NB4 (cell line): ENCODE data around the gene PMPCA.
A peak's percentile ranks its signal among the peaks of the same experiment; 100 is the strongest.

Source experiments
- POLR2A ChIP-seq: IDR thresholded peaks from 2 replicates; pipeline ENCODE4 v1.6.1; 2011; ENCODE audit warnings: mild to moderate bottlenecking; ENCODE audit not compliant: insufficient read length; ENCODE audit errors: extremely low read depth
- TF ChIP-seq, protein P1 (sequence below): IDR thresholded peaks from 2 replicates; pipeline ENCODE4 v1.6.1; 2011; ENCODE audit warnings: low read depth, low read length
- TF ChIP-seq, protein P2 (sequence below): IDR thresholded peaks from one replicate; pipeline ENCODE4 v1.5.1; 2012; ENCODE audit warnings: low read depth, low read length

DNA sequence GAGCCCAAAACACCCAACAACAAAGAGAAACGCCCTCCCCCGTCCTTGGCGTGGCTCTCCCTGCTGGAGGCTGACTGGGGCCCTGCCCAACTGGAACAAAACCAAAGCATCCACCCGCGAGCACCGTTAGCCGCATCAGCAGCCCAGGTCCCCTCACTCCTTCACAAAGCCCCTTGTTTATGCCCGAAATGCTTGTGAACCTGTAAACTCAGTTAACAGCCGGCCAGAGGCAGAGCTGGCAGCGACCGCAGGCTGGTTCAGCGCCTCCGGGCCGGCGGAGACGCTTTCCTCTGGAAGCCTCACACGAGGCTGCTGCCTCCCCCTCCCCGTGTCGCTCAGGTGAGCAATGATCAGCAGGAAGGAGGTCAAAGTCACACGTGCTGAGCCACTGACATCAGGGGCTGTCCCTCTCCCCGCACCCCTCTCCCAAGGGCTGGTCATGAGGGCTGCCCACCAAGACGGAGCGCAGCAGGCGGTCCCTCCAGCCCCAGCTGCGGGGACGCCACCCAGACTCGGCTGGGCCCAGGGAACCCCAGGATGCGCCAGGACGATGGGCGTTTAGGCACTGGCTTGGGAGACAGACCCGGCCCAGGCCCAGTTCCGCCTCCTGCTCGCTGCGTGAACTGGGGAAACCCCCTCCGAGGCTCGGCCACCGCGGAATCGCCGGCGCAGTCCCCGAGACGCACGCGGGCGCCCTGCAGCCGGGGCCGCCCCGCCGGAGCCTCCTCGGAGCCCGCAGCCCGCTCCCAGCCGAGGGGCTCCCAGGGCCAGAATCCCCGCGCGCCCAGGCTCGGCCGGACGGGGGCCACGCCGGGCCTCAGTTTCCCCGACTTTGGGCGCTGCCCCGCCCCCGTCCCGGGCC lies 11.1 kb upstream of the PMPCA start:
- no peak for TF ChIP-seq POLR2A
- TF ChIP-seq, protein P1, sequence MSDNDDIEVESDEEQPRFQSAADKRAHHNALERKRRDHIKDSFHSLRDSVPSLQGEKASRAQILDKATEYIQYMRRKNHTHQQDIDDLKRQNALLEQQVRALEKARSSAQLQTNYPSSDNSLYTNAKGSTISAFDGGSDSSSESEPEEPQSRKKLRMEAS, result 0 out of 2 replicates have a peak, but pooled peaks have one; percentile 12
- TF ChIP-seq, protein P2, sequence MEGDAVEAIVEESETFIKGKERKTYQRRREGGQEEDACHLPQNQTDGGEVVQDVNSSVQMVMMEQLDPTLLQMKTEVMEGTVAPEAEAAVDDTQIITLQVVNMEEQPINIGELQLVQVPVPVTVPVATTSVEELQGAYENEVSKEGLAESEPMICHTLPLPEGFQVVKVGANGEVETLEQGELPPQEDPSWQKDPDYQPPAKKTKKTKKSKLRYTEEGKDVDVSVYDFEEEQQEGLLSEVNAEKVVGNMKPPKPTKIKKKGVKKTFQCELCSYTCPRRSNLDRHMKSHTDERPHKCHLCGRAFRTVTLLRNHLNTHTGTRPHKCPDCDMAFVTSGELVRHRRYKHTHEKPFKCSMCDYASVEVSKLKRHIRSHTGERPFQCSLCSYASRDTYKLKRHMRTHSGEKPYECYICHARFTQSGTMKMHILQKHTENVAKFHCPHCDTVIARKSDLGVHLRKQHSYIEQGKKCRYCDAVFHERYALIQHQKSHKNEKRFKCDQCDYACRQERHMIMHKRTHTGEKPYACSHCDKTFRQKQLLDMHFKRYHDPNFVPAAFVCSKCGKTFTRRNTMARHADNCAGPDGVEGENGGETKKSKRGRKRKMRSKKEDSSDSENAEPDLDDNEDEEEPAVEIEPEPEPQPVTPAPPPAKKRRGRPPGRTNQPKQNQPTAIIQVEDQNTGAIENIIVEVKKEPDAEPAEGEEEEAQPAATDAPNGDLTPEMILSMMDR, result no peak
